ENCODE data around the gene KRT3.

Gene KRT3

DNA sequence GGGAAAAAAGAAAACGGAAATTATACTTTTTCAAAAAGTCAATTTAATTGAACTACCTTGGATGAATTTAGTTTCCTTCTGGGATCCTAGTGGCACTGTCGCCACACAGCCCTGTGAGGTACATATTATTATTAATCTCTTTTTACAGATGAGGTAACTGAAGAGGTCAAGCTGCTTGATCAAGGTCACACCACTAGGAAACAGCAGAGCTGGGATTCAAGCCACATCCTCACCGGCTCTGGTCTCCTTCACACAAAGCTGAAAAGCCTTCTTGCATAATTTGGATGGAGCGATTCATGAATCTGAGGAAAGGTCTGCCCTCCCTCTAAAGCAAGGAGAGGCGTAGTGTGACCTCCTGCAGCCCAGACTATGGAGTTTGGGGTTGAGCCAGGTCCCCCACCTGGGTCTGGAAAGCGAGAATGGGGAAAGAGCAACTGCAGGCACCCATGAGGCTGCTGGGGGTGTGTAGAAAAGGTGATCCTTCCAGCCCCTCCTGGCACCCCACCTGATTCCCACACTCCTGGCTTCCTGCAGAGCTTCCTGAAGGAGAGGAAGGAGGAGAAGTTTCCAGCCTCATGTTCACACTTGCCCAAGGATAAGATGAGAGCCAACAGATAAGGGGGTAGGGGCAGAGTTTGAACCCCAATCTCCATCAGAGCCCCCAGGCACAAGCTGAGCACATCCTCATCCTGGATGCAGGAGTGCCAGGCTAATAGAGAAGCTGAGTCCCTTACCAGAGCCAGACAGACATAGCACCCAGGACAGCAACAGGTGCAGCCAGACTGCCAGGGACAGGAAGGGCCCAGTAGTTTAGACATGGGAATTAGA lies 42.1 kb upstream of the KRT3 start:
- TF ChIP-seq SIN3A (IDR thresholded peaks at IDR 0.05; ENCODE audit: borderline replicate concordance, insufficient read depth, low read length) (no peak), TAF1 (IDR thresholded peaks at IDR 0.05; ENCODE audit: borderline replicate concordance, insufficient read depth, low read length) (no peak), REST (IDR thresholded peaks at IDR 0.05; ENCODE audit: insufficient read depth in 1 of 2, low read depth in 2 of 2, low read length in 2 of 2) (peak in 1 of 2 experiments; percentile 51; a peak in 1 of 4 replicates), FOXP2 (optimal IDR thresholded peaks at IDR 0.05; ENCODE audit: borderline replicate concordance, extremely low read depth, extremely low read length, insufficient read depth) (no peak)

DNA sequence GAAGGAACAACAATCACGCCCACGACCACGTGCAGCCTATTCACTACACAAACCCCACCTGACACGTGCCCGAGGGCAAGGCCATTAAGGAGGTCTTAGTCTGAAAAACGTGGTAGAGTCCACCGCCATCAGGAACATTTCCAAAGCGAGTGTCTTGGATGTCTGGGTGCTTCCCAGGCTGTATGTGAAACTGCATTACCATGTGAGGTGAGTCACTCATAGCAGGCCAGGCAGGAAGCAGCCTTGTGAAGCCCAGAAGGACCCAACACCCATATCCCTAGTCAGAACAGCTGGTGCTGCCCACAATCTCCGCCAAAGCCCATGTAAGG lies 41.5 kb upstream of the KRT3 start:
- TF ChIP-seq FOXP2 (optimal IDR thresholded peaks at IDR 0.05; ENCODE audit: borderline replicate concordance, extremely low read depth, extremely low read length, insufficient read depth) (no peak), TAF1 (IDR thresholded peaks at IDR 0.05; ENCODE audit: borderline replicate concordance, insufficient read depth, low read length) (no peak), REST (IDR thresholded peaks at IDR 0.05; ENCODE audit: insufficient read depth in 1 of 2, low read depth in 2 of 2, low read length in 2 of 2) (no peak), POLR2AphosphoS5 (IDR thresholded peaks at IDR 0.05; ENCODE audit: low read depth, low read length) (no peak), SIN3A (IDR thresholded peaks at IDR 0.05; ENCODE audit: borderline replicate concordance, insufficient read depth, low read length) (no peak)

DNA sequence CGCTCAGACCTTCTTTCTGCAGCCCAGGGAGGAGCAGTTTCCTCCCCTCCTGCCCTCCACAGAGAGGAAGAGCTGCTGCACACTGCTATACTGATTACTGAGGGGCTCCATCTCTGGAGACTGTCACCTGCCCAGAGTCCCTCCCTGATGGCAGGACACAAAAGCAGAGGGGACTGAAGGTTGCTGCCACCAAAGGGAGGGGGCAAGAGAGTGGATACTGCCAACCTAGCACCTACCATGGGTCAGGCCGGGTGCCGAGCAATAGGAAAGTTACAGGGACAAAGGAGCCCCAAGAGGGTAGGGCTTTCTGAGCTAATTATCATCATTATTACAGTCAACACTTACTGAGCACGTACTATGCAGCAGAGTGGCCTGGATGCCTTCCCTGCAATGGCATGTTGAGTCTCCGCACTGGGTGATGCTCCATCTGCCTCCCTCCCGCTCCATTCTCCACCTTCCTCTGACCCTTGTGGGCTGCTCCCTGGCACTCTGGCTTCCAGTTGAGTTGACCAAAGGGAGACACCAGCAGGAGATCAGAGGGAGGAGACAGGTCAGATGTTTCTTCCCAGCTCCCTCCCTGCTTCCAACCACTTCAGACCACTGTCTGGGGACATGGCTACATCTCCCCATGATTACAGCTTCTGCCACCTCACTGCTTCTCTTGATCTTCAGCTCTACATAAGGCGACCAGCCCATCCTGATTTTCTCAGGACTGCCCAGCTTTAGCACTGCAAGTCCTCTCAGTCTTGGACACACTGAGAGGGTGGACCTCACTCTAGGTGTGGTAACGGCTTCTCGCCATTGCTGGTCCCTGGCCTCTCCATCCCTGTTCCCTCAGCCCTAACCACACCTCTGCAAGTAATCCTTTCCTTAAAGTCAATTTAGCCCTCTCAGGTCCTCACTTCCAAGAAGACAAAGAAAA lies 40.8 kb upstream of the KRT3 start:
- TF ChIP-seq SIN3A (IDR thresholded peaks at IDR 0.05; ENCODE audit: borderline replicate concordance, insufficient read depth, low read length) (no peak), REST (IDR thresholded peaks at IDR 0.05; ENCODE audit: insufficient read depth in 1 of 2, low read depth in 2 of 2, low read length in 2 of 2) (no peak), FOXP2 (optimal IDR thresholded peaks at IDR 0.05; ENCODE audit: borderline replicate concordance, extremely low read depth, extremely low read length, insufficient read depth) (no peak), TAF1 (IDR thresholded peaks at IDR 0.05; ENCODE audit: borderline replicate concordance, insufficient read depth, low read length) (no peak), POLR2AphosphoS5 (IDR thresholded peaks at IDR 0.05; ENCODE audit: low read depth, low read length) (no peak)

DNA sequence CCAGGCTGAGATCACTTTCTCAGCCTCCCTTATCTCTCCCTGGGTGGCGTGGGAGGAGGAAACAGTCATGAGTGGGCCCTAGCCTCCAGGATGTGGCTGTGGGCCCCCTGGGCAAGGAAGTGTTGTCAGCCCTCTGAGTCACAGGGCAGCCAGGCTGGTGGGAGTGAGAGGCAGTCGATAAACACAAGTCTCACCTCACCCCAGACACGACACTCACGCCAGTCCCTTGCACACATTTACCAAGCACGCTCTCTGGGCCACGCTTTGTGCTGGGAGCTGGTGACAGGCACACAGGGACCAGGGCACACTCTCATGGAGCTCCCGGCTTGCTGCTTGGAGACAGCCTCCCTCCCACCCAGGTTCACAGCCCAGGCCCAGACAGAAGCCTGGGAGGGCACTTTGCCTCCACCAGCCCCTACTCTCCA lies 40.1 kb upstream of the KRT3 start:
- TF ChIP-seq REST (IDR thresholded peaks at IDR 0.05; ENCODE audit: insufficient read depth in 1 of 2, low read depth in 2 of 2, low read length in 2 of 2) (no peak), FOXP2 (optimal IDR thresholded peaks at IDR 0.05; ENCODE audit: borderline replicate concordance, extremely low read depth, extremely low read length, insufficient read depth) (peak; percentile 74), TAF1 (IDR thresholded peaks at IDR 0.05; ENCODE audit: borderline replicate concordance, insufficient read depth, low read length) (no peak)
